GM10847 (cell line): Measurements from ENCODE around the gene ARG2.

Source experiments
- POLR2A ChIP-seq: IDR thresholded peaks from 2 replicates; pipeline ENCODE4 v1.6.1; 2011; ENCODE audit not compliant: insufficient read length; ENCODE audit errors: extremely low read depth

ARG2 gene

GRCh38 chr14:67581643-67582042 is 38.1 kb upstream of the ARG2 start:
- no peak for TF ChIP-seq POLR2A

GRCh38 chr14:67582061-67582460 is 37.7 kb upstream of the ARG2 start:
- TF ChIP-seq POLR2A, result no peak

GRCh38 chr14:67583711-67584644 is 35.7 kb upstream of the ARG2 start:
- no peak for TF ChIP-seq POLR2A

DNA sequence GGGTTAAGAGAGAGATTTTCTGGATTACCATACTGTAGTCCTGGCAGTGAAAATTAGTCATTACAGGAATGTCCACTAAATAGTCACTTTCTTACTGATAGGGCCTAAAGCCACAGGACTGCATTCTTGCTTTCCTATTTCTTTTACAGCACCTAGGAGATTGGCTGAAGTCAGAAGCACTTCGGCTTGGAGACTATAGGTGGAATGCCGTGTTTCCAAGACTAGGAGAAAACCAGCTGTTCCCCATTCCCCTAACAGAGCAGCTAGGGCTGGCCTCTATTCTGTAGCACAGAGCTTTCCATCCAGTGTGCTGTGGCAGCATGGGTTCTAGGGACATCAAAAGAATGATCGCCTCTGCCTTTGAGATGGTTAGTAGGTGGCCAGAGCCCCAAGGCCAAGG is 34.7 kb upstream of the ARG2 start:
- TF ChIP-seq POLR2A, result no peak

DNA sequence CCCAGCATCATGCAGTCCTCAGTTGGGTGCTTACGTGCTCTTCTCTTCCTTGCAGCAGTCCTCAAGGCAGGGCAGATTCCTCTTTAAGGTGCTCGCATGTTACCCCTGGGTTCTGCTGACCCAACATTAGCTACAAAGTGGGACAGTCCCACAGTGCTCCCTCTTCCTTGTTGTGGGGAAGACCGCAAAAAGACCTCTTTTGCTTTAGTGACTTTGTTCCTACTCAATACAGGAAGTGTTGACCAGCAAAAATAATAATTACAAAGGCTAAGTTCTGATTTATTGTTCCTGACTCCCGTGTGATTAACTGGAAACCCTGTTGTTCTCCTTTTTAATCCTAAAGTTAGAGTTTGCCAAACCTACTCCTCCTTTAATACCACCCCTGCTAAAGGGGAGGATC is 33.4 kb upstream of the ARG2 start:
- TF ChIP-seq POLR2A, result no peak

DNA sequence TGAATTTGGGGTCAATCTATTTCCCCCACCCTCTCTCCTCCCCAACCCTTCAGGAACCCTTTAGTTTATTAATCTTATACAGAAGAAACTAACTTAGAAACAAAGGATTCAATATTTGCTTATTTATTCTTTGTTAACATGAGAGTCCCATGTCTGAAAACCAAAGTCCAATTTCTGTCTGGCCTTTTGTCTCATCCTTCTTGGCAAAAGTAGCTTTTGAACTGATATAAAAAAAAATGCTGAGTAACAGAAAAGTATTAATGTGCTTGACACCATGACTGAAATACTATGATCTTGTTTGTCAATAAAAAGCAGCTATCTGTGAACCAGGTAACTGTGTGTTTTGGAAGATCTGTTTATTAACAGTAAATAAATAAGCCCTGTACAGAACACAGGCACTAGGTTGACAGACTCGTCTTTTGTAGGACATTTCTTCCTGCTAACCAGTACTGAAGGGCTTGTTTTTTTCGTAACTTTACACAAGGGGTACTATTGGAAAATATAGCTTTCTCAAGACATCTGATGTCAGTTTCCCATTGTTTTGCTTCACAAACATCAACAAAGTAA is 30.4 kb upstream of the ARG2 start:
- TF ChIP-seq POLR2A, result no peak

DNA sequence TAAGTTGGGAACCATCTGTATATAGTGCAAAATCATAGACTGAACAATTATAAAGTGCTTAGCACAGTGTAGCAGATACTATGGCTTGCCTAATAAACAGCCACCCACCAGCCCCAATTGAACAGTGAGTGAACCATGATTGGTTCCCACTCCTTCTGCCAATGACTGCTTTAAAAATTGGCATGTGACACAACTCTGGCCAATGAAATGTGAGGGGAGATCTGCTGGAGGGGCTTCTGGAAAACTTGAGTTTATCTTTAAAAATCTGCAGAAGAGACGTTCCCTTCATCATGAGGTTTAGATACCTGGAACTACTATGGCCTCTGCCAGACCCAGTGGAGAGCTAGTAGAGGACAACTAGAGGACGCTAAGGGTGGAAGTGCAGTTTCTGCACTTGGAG is 24.3 kb upstream of the ARG2 start:
- no peak for TF ChIP-seq POLR2A

GRCh38 chr14:67599698-67600561 is 19.8 kb upstream of the ARG2 start, which contains the start of gene PIGH:
Gene PIGH, minus strand, starts transcription at chr14:67600268. Its CDS starts 65 bp downstream, at chr14:67600203.
- TF ChIP-seq POLR2A, result peak; percentile 72

- no peak for TF ChIP-seq POLR2A
Measured at GRCh38 chr14:67602076-67602475, 17.6 kb upstream of the ARG2 start.

DNA sequence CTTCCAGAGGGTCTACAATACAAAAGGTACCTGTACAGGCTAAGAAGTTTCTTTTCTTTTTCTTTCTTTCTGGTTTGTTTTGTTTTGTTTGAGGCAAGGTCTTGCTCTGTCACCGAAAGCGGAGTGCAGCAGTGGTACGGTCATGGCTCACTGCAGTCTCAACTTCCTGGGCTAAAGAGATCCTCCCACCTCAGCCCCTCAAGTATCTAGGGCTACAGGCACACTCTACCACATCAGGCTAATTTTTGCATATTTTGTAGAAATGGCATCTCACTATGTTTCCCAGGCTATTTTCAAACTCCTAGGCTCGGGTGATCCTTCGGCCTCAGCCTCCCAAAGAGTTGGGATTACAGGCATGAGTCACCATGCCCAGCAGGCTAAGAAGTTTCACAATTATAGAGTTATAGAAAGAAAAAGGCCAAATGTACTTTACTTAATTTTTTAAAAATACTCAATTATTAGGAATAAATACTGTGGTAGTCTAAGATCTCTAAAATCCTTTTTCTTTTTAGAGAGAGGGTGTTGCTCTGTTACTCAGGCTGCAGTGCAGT is 16.6 kb upstream of the ARG2 start:
- TF ChIP-seq POLR2A, result no peak

- no peak for TF ChIP-seq POLR2A
Measured at GRCh38 chr14:67607646-67608045, 12.1 kb upstream of the ARG2 start.

- TF ChIP-seq POLR2A, result no peak
Measured at GRCh38 chr14:67609642-67610310, 9.9 kb upstream of the ARG2 start.

DNA sequence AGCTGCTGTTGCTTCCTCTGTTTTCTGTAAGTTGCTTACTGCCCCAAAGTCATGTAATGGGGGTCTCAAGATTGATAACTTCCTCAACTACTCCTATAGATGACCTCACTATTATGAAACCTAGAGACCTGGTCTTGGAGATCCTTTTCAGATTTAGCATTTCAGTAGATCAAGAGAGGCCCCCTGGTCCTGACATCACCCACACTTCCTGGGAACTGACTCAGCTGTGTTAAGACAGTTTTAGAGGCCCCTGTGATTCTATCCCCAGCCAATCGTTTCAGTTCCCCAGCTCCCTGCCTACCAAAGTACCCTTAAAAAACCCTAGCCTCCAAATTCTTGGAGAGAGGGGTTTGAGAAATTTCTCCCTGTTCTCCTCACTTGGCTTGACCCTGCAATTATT is 9.2 kb upstream of the ARG2 start:
- no peak for TF ChIP-seq POLR2A

- TF ChIP-seq POLR2A, result no peak
Measured at GRCh38 chr14:67618617-67619063, 1.1 kb upstream of the ARG2 start.
